A549 (cell line): ENCODE results near the gene TECPR2. TPM values are rescaled to one million over a fixed set of nuclear protein-coding genes. Genes with fewer than 3 reads are reported as not detected.

Experiments
- ATAC-seq, 2 experiments: fragments of 200-7000 bp in 1 of 2; fragments of >200 bp in 1 of 2; cut with Nextera tagmentation in 1 of 2; cut with Tn5 transposase in 1 of 2; 3 replicates each; pipeline versions ENCODE4 v1.8.0 to v1.9.1; 2018 to 2020; ENCODE audit warnings: mild to moderate bottlenecking in 1 of 2, moderate library complexity in 1 of 2
- CTCF ChIA-PET: fragments of 300-600 bp; sonication (Branson Sonifier 250); formaldehyde crosslinking; extraction: SDS; loops from one replicate; lab custom pipeline; 2021; ENCODE audit warnings: antibody characterized with exemption, inconsistent platforms; lab: Yijun Ruan, JAX
- POLR2A ChIA-PET: fragments of 350-600 bp; formaldehyde crosslinking; extraction: SDS; loops from one replicate; lab custom pipeline; 2021; ENCODE audit warnings: antibody characterized with exemption, inconsistent platforms; lab: Yijun Ruan, JAX
- DNase-seq, 2 experiments: peaks; one replicate each; pipeline versions ENCODE4 v3.0.0 to v3.0.0-alpha.2; 2011 to 2016; ENCODE audit warnings: low read depth in 1 of 2, low spot score in 1 of 2
- FAIRE-seq: peaks from 2 replicates; lab custom pipeline; 2011; peaks lifted over from hg19 to GRCh38; lab: Jason Lieb, UNC
- H3K27ac ChIP-seq, 2 experiments: fragments of >200 bp; sonication (Bioruptor Twin); formaldehyde crosslinking; 3 replicates each; pipeline ENCODE4 v1.5.1; 2016 to 2017
- H3K4me1 ChIP-seq: fragments of >200 bp; sonication (Bioruptor Twin); formaldehyde crosslinking; 3 replicates; pipeline ENCODE4 v1.6.1; 2016
- H3K4me2 ChIP-seq: fragments of >200 bp; sonication (Bioruptor Twin); formaldehyde crosslinking; 3 replicates; pipeline ENCODE4 v1.6.1; 2016
- H3K4me3 ChIP-seq: fragments of >200 bp; sonication (Bioruptor Twin); formaldehyde crosslinking; 3 replicates; pipeline ENCODE4 v1.5.1; 2016
- H3K9me3 ChIP-seq: fragments of >200 bp; sonication (Bioruptor Twin); formaldehyde crosslinking; 3 replicates; pipeline ENCODE4 v1.6.1; 2016
- ATOH8 ChIP-seq: fragments of 250-450 bp; sonication (Bioruptor Pico); IDR thresholded peaks from 2 replicates; pipeline ENCODE4 v1.5.0; 2020; ENCODE audit warnings: low read depth, mild to moderate bottlenecking, moderate library complexity
- CBX8 ChIP-seq: fragments of 200-600 bp; sonication (generic); IDR thresholded peaks from 2 replicates; pipeline ENCODE4 v1.6.1; 2016
- ELK1 ChIP-seq: fragments of 150-350 bp; IDR thresholded peaks from 2 replicates; pipeline ENCODE4 v1.6.1; 2014; ENCODE audit warnings: low read depth, mild to moderate bottlenecking, low read length
- EP300 ChIP-seq, 2 experiments: fragments of >200 bp; sonication (Bioruptor Twin); formaldehyde crosslinking; IDR thresholded peaks; 2 replicates in 1 of 2; 3 replicates in 1 of 2; pipeline ENCODE4 v1.6.1; 2016 to 2017
- ESRRA ChIP-seq: fragments of 150-350 bp; IDR thresholded peaks from 2 replicates; pipeline ENCODE4 v1.6.1; 2014; ENCODE audit warnings: mild to moderate bottlenecking, low read length, borderline replicate concordance
- HDAC2 ChIP-seq: fragments of 200-600 bp; sonication (generic); IDR thresholded peaks from 2 replicates; pipeline ENCODE4 v1.6.1; 2016
- HOXB5 ChIP-seq: fragments of 250-450 bp; sonication (Bioruptor Pico); IDR thresholded peaks from 2 replicates; pipeline ENCODE4 v1.5.0; 2020; ENCODE audit warnings: mild to moderate bottlenecking, moderate library complexity
- JUN ChIP-seq, 2 experiments: fragments of >200 bp; sonication (Bioruptor Twin); formaldehyde crosslinking; IDR thresholded peaks; 2 replicates in 1 of 2; 3 replicates in 1 of 2; pipeline ENCODE4 v1.6.1; 2016 to 2017
- KDM1A ChIP-seq: fragments of 200-600 bp; sonication (generic); IDR thresholded peaks from 2 replicates; pipeline ENCODE4 v1.6.1; 2016; ENCODE audit warnings: low read depth, mild to moderate bottlenecking
- MAFK ChIP-seq: fragments of 450-650 bp; IDR thresholded peaks from 2 replicates; pipeline ENCODE4 v1.6.1; 2014; ENCODE audit not compliant: partially characterized antibody
- NPAS2 ChIP-seq: fragments of 250-450 bp; sonication (Bioruptor Pico); IDR thresholded peaks from 2 replicates; pipeline ENCODE4 v1.8.0; 2022; ENCODE audit warnings: mild to moderate bottlenecking, moderate library complexity, borderline replicate concordance
- POLR2AphosphoS2 ChIP-seq: conservative IDR thresholded peaks from 2 replicates; pipeline ENCODE4 v1.6.1; 2012; ENCODE audit warnings: low read length, improper control_type of control experiment, inconsistent platforms
- RARB ChIP-seq: fragments of 250-450 bp; sonication (Bioruptor Pico); IDR thresholded peaks from 2 replicates; pipeline ENCODE4 v1.8.0; 2021; ENCODE audit warnings: mild to moderate bottlenecking, moderate library complexity
- RFX5 ChIP-seq: fragments of 450-650 bp; IDR thresholded peaks from 2 replicates; pipeline ENCODE4 v1.7.1; 2014; ENCODE audit warnings: antibody characterized with exemption, mild to moderate bottlenecking, moderate library complexity
- USF2 ChIP-seq: fragments of 450-650 bp; IDR thresholded peaks from 2 replicates; pipeline ENCODE4 v1.6.1; 2014; ENCODE audit warnings: antibody characterized with exemption
- WGBS: methylation state at CpG from one replicate; pipeline ENCODE4 v1.1.6; 2017; ENCODE audit errors: missing lambda C conversion rate; 5-methylcytosine and 5-hydroxymethylcytosine counted together
- polyA plus RNA-seq, 4 experiments: library from polyadenylated mRNA; depleted of rRNA in 3 of 4; stranded (reverse); fragments of >200 nt; fragmentation: RNase III in 1 of 4; extraction: RNeasy Plus Mini Kit Qiagen cat#74134 plus additional on column Dnase treatment in 1 of 4; gene quantifications; 2 replicates in 3 of 4; 3 replicates in 1 of 4; pipeline ENCODE4 v1.2.3, GENCODE V29; 2011 to 2017
- TF ChIP-seq, protein P1 (sequence below): fragments of 200-600 bp; sonication (generic); IDR thresholded peaks from 2 replicates; pipeline ENCODE4 v1.6.1; 2016; ENCODE audit warnings: antibody characterized with exemption, mild to moderate bottlenecking, moderate library complexity
- TF ChIP-seq, protein P2 (sequence below): IDR thresholded peaks from 2 replicates; pipeline ENCODE4 v1.6.1; 2012

TECPR2 gene
- polyA plus RNA-seq, 2 of the 4 experiments (the other 2 are of a cell fraction): 5.9 to 7.6 TPM

DNA sequence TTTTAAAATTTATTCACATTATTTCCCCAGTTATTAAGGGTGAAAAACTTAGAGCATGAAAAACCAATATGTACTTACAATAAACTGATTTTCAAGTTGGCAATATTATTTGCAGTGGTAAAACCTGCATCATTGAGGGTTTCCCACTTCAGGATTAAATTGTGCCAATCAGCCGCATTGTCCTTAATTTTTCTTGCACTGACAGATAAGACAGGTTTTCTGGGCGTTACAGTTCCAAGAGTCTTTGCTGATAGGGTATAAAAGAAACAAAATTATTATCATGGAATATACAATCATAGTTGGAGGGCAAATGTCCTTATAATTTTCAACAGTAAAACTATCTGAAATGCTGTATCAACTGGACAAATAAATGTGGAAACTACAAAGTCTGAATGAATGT is 3.4 kb upstream of the TECPR2 start:
- no peak for TF ChIP-seq USF2
- TF ChIP-seq ESRRA: no peak
- TF ChIP-seq HOXB5 (CRISPR knock-in tag): no peak
- TF ChIP-seq KDM1A: no peak
- no peak for TF ChIP-seq POLR2AphosphoS2
- TF ChIP-seq, protein P1, sequence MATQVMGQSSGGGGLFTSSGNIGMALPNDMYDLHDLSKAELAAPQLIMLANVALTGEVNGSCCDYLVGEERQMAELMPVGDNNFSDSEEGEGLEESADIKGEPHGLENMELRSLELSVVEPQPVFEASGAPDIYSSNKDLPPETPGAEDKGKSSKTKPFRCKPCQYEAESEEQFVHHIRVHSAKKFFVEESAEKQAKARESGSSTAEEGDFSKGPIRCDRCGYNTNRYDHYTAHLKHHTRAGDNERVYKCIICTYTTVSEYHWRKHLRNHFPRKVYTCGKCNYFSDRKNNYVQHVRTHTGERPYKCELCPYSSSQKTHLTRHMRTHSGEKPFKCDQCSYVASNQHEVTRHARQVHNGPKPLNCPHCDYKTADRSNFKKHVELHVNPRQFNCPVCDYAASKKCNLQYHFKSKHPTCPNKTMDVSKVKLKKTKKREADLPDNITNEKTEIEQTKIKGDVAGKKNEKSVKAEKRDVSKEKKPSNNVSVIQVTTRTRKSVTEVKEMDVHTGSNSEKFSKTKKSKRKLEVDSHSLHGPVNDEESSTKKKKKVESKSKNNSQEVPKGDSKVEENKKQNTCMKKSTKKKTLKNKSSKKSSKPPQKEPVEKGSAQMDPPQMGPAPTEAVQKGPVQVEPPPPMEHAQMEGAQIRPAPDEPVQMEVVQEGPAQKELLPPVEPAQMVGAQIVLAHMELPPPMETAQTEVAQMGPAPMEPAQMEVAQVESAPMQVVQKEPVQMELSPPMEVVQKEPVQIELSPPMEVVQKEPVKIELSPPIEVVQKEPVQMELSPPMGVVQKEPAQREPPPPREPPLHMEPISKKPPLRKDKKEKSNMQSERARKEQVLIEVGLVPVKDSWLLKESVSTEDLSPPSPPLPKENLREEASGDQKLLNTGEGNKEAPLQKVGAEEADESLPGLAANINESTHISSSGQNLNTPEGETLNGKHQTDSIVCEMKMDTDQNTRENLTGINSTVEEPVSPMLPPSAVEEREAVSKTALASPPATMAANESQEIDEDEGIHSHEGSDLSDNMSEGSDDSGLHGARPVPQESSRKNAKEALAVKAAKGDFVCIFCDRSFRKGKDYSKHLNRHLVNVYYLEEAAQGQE: no peak
- no peak for TF ChIP-seq CBX8
- TF ChIP-seq EP300 (IDR thresholded peaks at IDR 0.05): no peak
- no peak overlapping the region for H3K27ac ChIP-seq
- FAIRE-seq: no peak
- DNase-seq: no peak
- no peaks in the 10 kb centered on the region for H3K9me3 ChIP-seq
- ChIA-PET POLR2A (no interaction called here), CTCF (interaction anchor here (1.4 to 1.5 kb wide), 2 partner anchors 10 to 79 kb away, joined by 3 read pairs; no protein-coding TSS in a partner anchor)
- H3K4me1 ChIP-seq: peaks cover 13% of the 10 kb centered on the region; the same call in 2 of the 3 replicates
- ATAC-seq: no peak
- H3K4me2 ChIP-seq: no peak overlapping the region
- no peak overlapping the region for H3K4me3 ChIP-seq
- WGBS: 94% methylated on average over 2 of the region's 2 CpGs

GRCh38 chr14:102360388-102360787 is 2.4 kb upstream of the TECPR2 start:
- H3K4me1 ChIP-seq: peaks cover 14% of the 10 kb centered on the region; the same call in 2 of the 3 replicates
- H3K27ac ChIP-seq: no peak overlapping the region
- ATAC-seq (no peak), FAIRE-seq (no peak), DNase-seq (no peak)
- ChIA-PET POLR2A (no interaction called here), CTCF (interaction anchor here (1.0 to 1.5 kb wide), 2 partner anchors 12 to 78 kb away, joined by 3 read pairs; no protein-coding TSS in a partner anchor)
- no peaks in the 10 kb centered on the region for H3K9me3 ChIP-seq
- TF ChIP-seq HDAC2 (no peak), ELK1 (no peak), RFX5 (no peak), JUN (IDR thresholded peaks at IDR 0.05) (no peak), RARB (CRISPR knock-in tag) (no peak), POLR2AphosphoS2 (no peak), KDM1A (no peak), ATOH8 (no peak), HOXB5 (CRISPR knock-in tag) (no peak), MAFK (no peak), NPAS2 (CRISPR knock-in tag) (no peak)
- TF ChIP-seq, protein P1: no peak
- TF ChIP-seq, protein P2, sequence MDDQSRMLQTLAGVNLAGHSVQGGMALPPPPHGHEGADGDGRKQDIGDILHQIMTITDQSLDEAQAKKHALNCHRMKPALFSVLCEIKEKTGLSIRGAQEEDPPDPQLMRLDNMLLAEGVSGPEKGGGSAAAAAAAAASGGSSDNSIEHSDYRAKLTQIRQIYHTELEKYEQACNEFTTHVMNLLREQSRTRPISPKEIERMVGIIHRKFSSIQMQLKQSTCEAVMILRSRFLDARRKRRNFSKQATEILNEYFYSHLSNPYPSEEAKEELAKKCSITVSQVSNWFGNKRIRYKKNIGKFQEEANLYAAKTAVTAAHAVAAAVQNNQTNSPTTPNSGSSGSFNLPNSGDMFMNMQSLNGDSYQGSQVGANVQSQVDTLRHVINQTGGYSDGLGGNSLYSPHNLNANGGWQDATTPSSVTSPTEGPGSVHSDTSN: no peak
- no peak overlapping the region for H3K4me2 ChIP-seq
- no peak overlapping the region for H3K4me3 ChIP-seq
- 98% methylated on average over 3 of the region's 3 CpGs for WGBS
